Measurements from ENCODE around the gene DIAPH1.

DNA sequence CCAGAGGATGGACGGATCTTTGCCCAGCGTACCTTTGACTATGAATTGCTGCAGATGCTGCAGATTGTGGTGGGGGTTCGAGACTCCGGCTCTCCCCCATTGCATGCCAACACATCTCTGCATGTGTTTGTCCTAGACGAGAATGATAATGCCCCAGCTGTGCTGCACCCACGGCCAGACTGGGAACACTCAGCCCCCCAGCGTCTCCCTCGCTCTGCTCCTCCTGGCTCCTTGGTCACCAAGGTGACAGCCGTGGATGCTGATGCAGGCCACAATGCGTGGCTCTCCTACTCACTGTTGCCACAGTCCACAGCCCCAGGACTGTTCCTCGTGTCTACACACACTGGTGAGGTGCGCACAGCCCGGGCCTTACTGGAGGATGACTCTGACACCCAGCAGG lies 128.0 kb downstream of the DIAPH1 start:
- TF ChIP-seq, protein P1, sequence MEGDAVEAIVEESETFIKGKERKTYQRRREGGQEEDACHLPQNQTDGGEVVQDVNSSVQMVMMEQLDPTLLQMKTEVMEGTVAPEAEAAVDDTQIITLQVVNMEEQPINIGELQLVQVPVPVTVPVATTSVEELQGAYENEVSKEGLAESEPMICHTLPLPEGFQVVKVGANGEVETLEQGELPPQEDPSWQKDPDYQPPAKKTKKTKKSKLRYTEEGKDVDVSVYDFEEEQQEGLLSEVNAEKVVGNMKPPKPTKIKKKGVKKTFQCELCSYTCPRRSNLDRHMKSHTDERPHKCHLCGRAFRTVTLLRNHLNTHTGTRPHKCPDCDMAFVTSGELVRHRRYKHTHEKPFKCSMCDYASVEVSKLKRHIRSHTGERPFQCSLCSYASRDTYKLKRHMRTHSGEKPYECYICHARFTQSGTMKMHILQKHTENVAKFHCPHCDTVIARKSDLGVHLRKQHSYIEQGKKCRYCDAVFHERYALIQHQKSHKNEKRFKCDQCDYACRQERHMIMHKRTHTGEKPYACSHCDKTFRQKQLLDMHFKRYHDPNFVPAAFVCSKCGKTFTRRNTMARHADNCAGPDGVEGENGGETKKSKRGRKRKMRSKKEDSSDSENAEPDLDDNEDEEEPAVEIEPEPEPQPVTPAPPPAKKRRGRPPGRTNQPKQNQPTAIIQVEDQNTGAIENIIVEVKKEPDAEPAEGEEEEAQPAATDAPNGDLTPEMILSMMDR (IDR thresholded peaks at IDR 0.05; ENCODE audit: low read depth, low read length): no peak
- TF ChIP-seq POLR2A (IDR thresholded peaks at IDR 0.05; ENCODE audit: extremely low read depth, insufficient read length): no peak
